RWPE1 (cell line): Measurements from ENCODE around the gene ZCWPW2.

Experiments
- CTCF ChIA-PET: fragments of 350-600 bp; sonication (Branson Sonifier 250); formaldehyde crosslinking; extraction: SDS; loops from one replicate; lab custom pipeline; 2021; lab: Yijun Ruan, JAX
- POLR2A ChIA-PET: fragments of 400-600 bp; formaldehyde crosslinking; extraction: SDS; loops from one replicate; lab custom pipeline; 2020; ENCODE audit warnings: antibody characterized with exemption; ENCODE audit not compliant: low non-redundant PET; lab: Yijun Ruan, JAX
- DNase-seq: peaks from one replicate; pipeline ENCODE4 v3.0.0; 2012; ENCODE audit warnings: low spot score
- H3K27ac ChIP-seq: fragments of 450-650 bp; 2 replicates; pipeline ENCODE4 v1.5.1; 2017
- TF ChIP-seq, protein P1 (sequence below): fragments of 450-650 bp; conservative IDR thresholded peaks from 2 replicates; pipeline ENCODE4 v1.5.1; 2017; ENCODE audit warnings: low read depth, mild to moderate bottlenecking

ZCWPW2 gene

GRCh38 chr3:28406241-28406640 is 57.7 kb downstream of the ZCWPW2 start:
- no peak overlapping the region for H3K27ac ChIP-seq
- DNase-seq = no peak
- ChIA-PET CTCF (no interaction called here), POLR2A (no interaction called here)
- TF ChIP-seq, protein P1, sequence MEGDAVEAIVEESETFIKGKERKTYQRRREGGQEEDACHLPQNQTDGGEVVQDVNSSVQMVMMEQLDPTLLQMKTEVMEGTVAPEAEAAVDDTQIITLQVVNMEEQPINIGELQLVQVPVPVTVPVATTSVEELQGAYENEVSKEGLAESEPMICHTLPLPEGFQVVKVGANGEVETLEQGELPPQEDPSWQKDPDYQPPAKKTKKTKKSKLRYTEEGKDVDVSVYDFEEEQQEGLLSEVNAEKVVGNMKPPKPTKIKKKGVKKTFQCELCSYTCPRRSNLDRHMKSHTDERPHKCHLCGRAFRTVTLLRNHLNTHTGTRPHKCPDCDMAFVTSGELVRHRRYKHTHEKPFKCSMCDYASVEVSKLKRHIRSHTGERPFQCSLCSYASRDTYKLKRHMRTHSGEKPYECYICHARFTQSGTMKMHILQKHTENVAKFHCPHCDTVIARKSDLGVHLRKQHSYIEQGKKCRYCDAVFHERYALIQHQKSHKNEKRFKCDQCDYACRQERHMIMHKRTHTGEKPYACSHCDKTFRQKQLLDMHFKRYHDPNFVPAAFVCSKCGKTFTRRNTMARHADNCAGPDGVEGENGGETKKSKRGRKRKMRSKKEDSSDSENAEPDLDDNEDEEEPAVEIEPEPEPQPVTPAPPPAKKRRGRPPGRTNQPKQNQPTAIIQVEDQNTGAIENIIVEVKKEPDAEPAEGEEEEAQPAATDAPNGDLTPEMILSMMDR = no peak

DNA sequence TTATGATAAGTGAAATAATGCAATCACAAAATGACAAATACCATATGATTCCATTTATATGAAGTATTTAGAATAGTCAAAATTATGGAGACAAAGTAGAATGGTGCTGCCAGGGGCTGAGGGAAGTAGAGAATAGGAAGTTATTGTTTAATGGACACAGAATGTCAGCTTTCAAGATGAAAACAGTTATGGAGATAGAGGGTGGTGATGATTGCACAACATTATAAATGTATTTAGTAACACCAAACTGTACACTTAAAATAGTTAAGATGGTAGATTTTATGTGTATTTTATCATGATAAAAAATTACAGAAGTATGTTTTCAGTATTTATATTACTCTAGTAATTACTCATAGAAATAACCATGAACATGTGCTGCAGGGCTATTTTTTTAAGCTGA is 100.9 kb downstream of the ZCWPW2 start:
- CTCF ChIA-PET = no interaction called here
- no peak for DNase-seq

DNA sequence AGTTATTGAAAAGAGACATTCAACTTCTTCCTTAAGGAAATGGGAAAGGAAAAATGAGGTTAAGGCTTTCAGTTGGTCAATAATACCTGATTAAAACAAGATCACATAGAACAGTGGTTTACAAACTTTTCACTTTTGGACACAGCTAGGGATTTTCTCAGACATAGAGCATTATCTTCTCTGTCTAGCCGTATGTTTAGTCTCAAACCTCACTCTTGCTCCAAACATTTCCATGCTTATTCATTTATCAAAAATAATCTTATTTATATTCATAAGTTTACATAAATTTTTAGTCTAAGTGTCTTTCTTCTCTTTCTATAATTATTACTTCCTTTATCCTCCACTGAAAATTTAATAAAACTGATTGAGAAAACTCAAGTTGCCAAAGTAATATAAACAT is 114.3 kb downstream of the ZCWPW2 start:
- no peak overlapping the region for H3K27ac ChIP-seq
- TF ChIP-seq, protein P1 = no peak
- ChIA-PET POLR2A (no interaction called here), CTCF (no interaction called here)
- no peak for DNase-seq

More for the DNA sequence above, 100.9 kb downstream of the ZCWPW2 start:
- POLR2A ChIA-PET = no interaction called here
- TF ChIP-seq, protein P1 = no peak
- no peak overlapping the region for H3K27ac ChIP-seq

GRCh38 chr3:28467414-28467813 is 118.9 kb downstream of the ZCWPW2 start:
- no peak for DNase-seq
- ChIA-PET CTCF (interaction anchor here (0.7 kb wide), 1 partner anchor 1377 kb away, joined by 3 read pairs; no protein-coding TSS in a partner anchor), POLR2A (no interaction called here)
- no peak overlapping the region for H3K27ac ChIP-seq
- TF ChIP-seq, protein P1 = no peak

GRCh38 chr3:28476194-28476593 is 127.7 kb downstream of the ZCWPW2 start:
- ChIA-PET POLR2A (no interaction called here), CTCF (no interaction called here)
- peak; percentile 7 for DNase-seq
- TF ChIP-seq, protein P1 = peak; percentile 70
- no peak overlapping the region for H3K27ac ChIP-seq

GRCh38 chr3:28476764-28477163 is 128.2 kb downstream of the ZCWPW2 start:
- no peak for DNase-seq
- H3K27ac ChIP-seq = no peak overlapping the region
- ChIA-PET POLR2A (no interaction called here), CTCF (no interaction called here)
- TF ChIP-seq, protein P1 = no peak
